ENCODE data around the gene RBM12. TPM values are rescaled to one million over a fixed set of nuclear protein-coding genes. Genes with fewer than 3 reads are reported as not detected.

The RBM12 gene
- polyA plus RNA-seq, 4 donors, result 6.9 to 61.6 (median 12.6) TPM

- Histone ChIP-seq H3K27me3 (ENCODE audit: control insufficient read depth in 3 of 3, insufficient read depth in 3 of 3, low read length in 3 of 3) (no peaks in the 10 kb centered on the region), H3K4me3 (ENCODE audit: low read depth in 1 of 3, low read length in 3 of 3) (peak overlapping the region; percentile 90 to 96 (median 93)), H3K4me1 (ENCODE audit: control insufficient read depth in 3 of 3, insufficient read depth in 2 of 3, low read depth in 1 of 3, low read length in 2 of 3) (peaks cover 0 to 9% (median 6%) of the 10 kb centered on the region in 3 donors), H3K36me3 (ENCODE audit: control insufficient read depth in 3 of 3, insufficient read depth in 2 of 3, low read depth in 1 of 3, low read length in 3 of 3) (peaks cover 13 to 28% (median 16%) of the 10 kb centered on the region in 3 donors), H3K9me3 (ENCODE audit: control insufficient read depth in 2 of 2, insufficient read depth in 1 of 2, low read depth in 1 of 2, low read length in 1 of 2) (no peaks in the 10 kb centered on the region), H3K27ac (ENCODE audit: low read depth in 1 of 3, low read length in 2 of 3) (peak overlapping the region; percentile 91 to 94 (median 93))
- 12 to 18% (median 15%) methylated on average over 6 of the region's 6 CpGs for WGBS, 3 donors
- FAIRE-seq (no peak), DNase-seq (peak; percentile 48 to 51)
Measured at GRCh38 chr20:35699957-35700624, 35.4 kb upstream of the RBM12 start.

GRCh38 chr20:35699127-35699956 lies 34.6 kb upstream of the RBM12 start, which contains the start of the genes NFS1 and ROMO1:
NFS1 (minus strand) TSS chr20:35699352; CDS start chr20:35699288, 64 bp downstream.
ROMO1 (plus strand) TSS chr20:35699405; CDS start chr20:35699633, 228 bp downstream.
- DNase-seq, result peak; percentile 80 to 92
- H3K9me3 ChIP-seq (ENCODE audit: control insufficient read depth in 2 of 2, insufficient read depth in 1 of 2, low read depth in 1 of 2, low read length in 1 of 2), result no peaks in the 10 kb centered on the region
- peak within 1 kb of the TSS; percentile 90 to 96 (median 93) for H3K4me3 ChIP-seq (ENCODE audit: low read depth in 1 of 3, low read length in 3 of 3)
- peaks cover 9 to 29% (median 10%) of the 10 kb centered on the region in 3 donors for H3K36me3 ChIP-seq (ENCODE audit: control insufficient read depth in 3 of 3, insufficient read depth in 2 of 3, low read depth in 1 of 3, low read length in 3 of 3)
- FAIRE-seq, result no peak
- peak within 1 kb of the TSS; percentile 91 to 94 (median 93) for H3K27ac ChIP-seq (ENCODE audit: low read depth in 1 of 3, low read length in 2 of 3)
- peaks cover 0 to 9% (median 6%) of the 10 kb centered on the region in 3 donors for H3K4me1 ChIP-seq (ENCODE audit: control insufficient read depth in 3 of 3, insufficient read depth in 2 of 3, low read depth in 1 of 3, low read length in 2 of 3)
- no peaks in the 10 kb centered on the region for H3K27me3 ChIP-seq (ENCODE audit: control insufficient read depth in 3 of 3, insufficient read depth in 3 of 3, low read length in 3 of 3)
- WGBS, 3 donors, result 0 to 1% (median 1%) methylated on average over 67 to 81 of the region's 81 CpGs

GRCh38 chr20:35698298-35699126 lies 33.8 kb upstream of the RBM12 start:
- FAIRE-seq (no peak), DNase-seq (peak in 1 of 2 donors; percentile 28)
- H3K27me3 ChIP-seq (ENCODE audit: control insufficient read depth in 3 of 3, insufficient read depth in 3 of 3, low read length in 3 of 3), result no peaks in the 10 kb centered on the region
- H3K4me1 ChIP-seq (ENCODE audit: control insufficient read depth in 3 of 3, insufficient read depth in 2 of 3, low read depth in 1 of 3, low read length in 2 of 3), result peaks cover 0 to 9% (median 6%) of the 10 kb centered on the region in 3 donors
- peaks cover 6 to 37% (median 9%) of the 10 kb centered on the region in 3 donors for H3K36me3 ChIP-seq (ENCODE audit: control insufficient read depth in 3 of 3, insufficient read depth in 2 of 3, low read depth in 1 of 3, low read length in 3 of 3)
- peak overlapping the region; percentile 91 to 94 (median 93) for H3K27ac ChIP-seq (ENCODE audit: low read depth in 1 of 3, low read length in 2 of 3)
- H3K4me3 ChIP-seq (ENCODE audit: low read depth in 1 of 3, low read length in 3 of 3), result peak overlapping the region; percentile 90 to 96 (median 93)
- 6 to 7% (median 7%) methylated on average over 37 of the region's 37 CpGs for WGBS, 3 donors
- H3K9me3 ChIP-seq (ENCODE audit: control insufficient read depth in 2 of 2, insufficient read depth in 1 of 2, low read depth in 1 of 2, low read length in 1 of 2), result no peaks in the 10 kb centered on the region

GRCh38 chr20:35697696-35698297 lies 33.1 kb upstream of the RBM12 start:
- Histone ChIP-seq H3K27ac (ENCODE audit: low read depth in 1 of 3, low read length in 2 of 3) (no peak overlapping the region), H3K4me1 (ENCODE audit: control insufficient read depth in 3 of 3, insufficient read depth in 2 of 3, low read depth in 1 of 3, low read length in 2 of 3) (peaks cover 0 to 9% (median 6%) of the 10 kb centered on the region in 3 donors), H3K9me3 (ENCODE audit: control insufficient read depth in 2 of 2, insufficient read depth in 1 of 2, low read depth in 1 of 2, low read length in 1 of 2) (no peaks in the 10 kb centered on the region), H3K4me3 (ENCODE audit: low read depth in 1 of 3, low read length in 3 of 3) (no peak overlapping the region), H3K36me3 (ENCODE audit: control insufficient read depth in 3 of 3, insufficient read depth in 2 of 3, low read depth in 1 of 3, low read length in 3 of 3) (peaks cover 6 to 44% (median 9%) of the 10 kb centered on the region in 3 donors), H3K27me3 (ENCODE audit: control insufficient read depth in 3 of 3, insufficient read depth in 3 of 3, low read length in 3 of 3) (no peaks in the 10 kb centered on the region)
- DNase-seq, result no peak
- FAIRE-seq, result no peak
- 74 to 82% (median 79%) methylated on average over 9 of the region's 9 CpGs for WGBS, 3 donors

GRCh38 chr20:35695978-35696377 lies 31.3 kb upstream of the RBM12 start:
- peaks cover 0 to 45% (median 5%) of the 10 kb centered on the region in 3 donors for H3K36me3 ChIP-seq (ENCODE audit: control insufficient read depth in 3 of 3, insufficient read depth in 2 of 3, low read depth in 1 of 3, low read length in 3 of 3)
- H3K27ac ChIP-seq (ENCODE audit: low read depth in 1 of 3, low read length in 2 of 3), result no peak overlapping the region
- H3K4me1 ChIP-seq (ENCODE audit: control insufficient read depth in 3 of 3, insufficient read depth in 2 of 3, low read depth in 1 of 3, low read length in 2 of 3), result peaks cover 0 to 9% (median 6%) of the 10 kb centered on the region in 3 donors
- DNase-seq (no peak), FAIRE-seq (no peak)
- H3K9me3 ChIP-seq (ENCODE audit: control insufficient read depth in 2 of 2, insufficient read depth in 1 of 2, low read depth in 1 of 2, low read length in 1 of 2), result no peaks in the 10 kb centered on the region
- H3K4me3 ChIP-seq (ENCODE audit: low read depth in 1 of 3, low read length in 3 of 3), result no peak overlapping the region
- no peaks in the 10 kb centered on the region for H3K27me3 ChIP-seq (ENCODE audit: control insufficient read depth in 3 of 3, insufficient read depth in 3 of 3, low read length in 3 of 3)
- 89 to 97% (median 97%) methylated on average over 4 of the region's 4 CpGs for WGBS, 3 donors

- Histone ChIP-seq H3K4me3 (ENCODE audit: low read depth in 1 of 3, low read length in 3 of 3) (no peak overlapping the region), H3K36me3 (ENCODE audit: control insufficient read depth in 3 of 3, insufficient read depth in 2 of 3, low read depth in 1 of 3, low read length in 3 of 3) (peaks cover 3 to 44% (median 3%) of the 10 kb centered on the region in 3 donors), H3K27ac (ENCODE audit: low read depth in 1 of 3, low read length in 2 of 3) (no peak overlapping the region), H3K27me3 (ENCODE audit: control insufficient read depth in 3 of 3, insufficient read depth in 3 of 3, low read length in 3 of 3) (no peaks in the 10 kb centered on the region), H3K9me3 (ENCODE audit: control insufficient read depth in 2 of 2, insufficient read depth in 1 of 2, low read depth in 1 of 2, low read length in 1 of 2) (no peaks in the 10 kb centered on the region), H3K4me1 (ENCODE audit: control insufficient read depth in 3 of 3, insufficient read depth in 2 of 3, low read depth in 1 of 3, low read length in 2 of 3) (peaks cover 0 to 6% (median 2%) of the 10 kb centered on the region in 3 donors)
- 41 to 74% (median 51%) methylated on average over 2 of the region's 2 CpGs for WGBS, 3 donors
- no peak for FAIRE-seq
- DNase-seq, result peak in 1 of 2 donors; percentile 45
Measured at GRCh38 chr20:35695245-35695749, 30.6 kb upstream of the RBM12 start.

GRCh38 chr20:35690265-35690664 lies 25.6 kb upstream of the RBM12 start:
- H3K4me1 ChIP-seq (ENCODE audit: control insufficient read depth in 3 of 3, insufficient read depth in 2 of 3, low read depth in 1 of 3, low read length in 2 of 3), result no peaks in the 10 kb centered on the region
- H3K36me3 ChIP-seq (ENCODE audit: control insufficient read depth in 3 of 3, insufficient read depth in 2 of 3, low read depth in 1 of 3, low read length in 3 of 3), result peaks cover 6 to 71% (median 9%) of the 10 kb centered on the region in 3 donors
- FAIRE-seq (no peak), DNase-seq (no peak)
- 93 to 94% (median 93%) methylated on average over 4 of the region's 4 CpGs for WGBS, 3 donors
- no peak overlapping the region for H3K4me3 ChIP-seq (ENCODE audit: low read depth in 1 of 3, low read length in 3 of 3)
- H3K27me3 ChIP-seq (ENCODE audit: control insufficient read depth in 3 of 3, insufficient read depth in 3 of 3, low read length in 3 of 3), result no peaks in the 10 kb centered on the region
- peaks cover 0 to 3% of the 10 kb centered on the region in 2 donors for H3K9me3 ChIP-seq (ENCODE audit: control insufficient read depth in 2 of 2, insufficient read depth in 1 of 2, low read depth in 1 of 2, low read length in 1 of 2)
- no peak overlapping the region for H3K27ac ChIP-seq (ENCODE audit: low read depth in 1 of 3, low read length in 2 of 3)

All from small intestine (tissue), 7 donors.